MM.1S (cell line): ENCODE results near the gene LSM4.
A peak's percentile ranks its signal among the peaks of the same experiment; 100 is the strongest.

Experiments
- DNase-seq: peaks from one replicate; pipeline ENCODE4 v3.0.0-alpha.2; 2015
- H2AFZ ChIP-seq: fragments of 300-600 bp; sonication (generic); 2 replicates; pipeline ENCODE4 v1.6.0; 2016; ENCODE audit warnings: antibody characterized with exemption, low read length
- H3F3A ChIP-seq: fragments of 300-600 bp; sonication (generic); 2 replicates; pipeline ENCODE4 v1.6.1; 2016; ENCODE audit warnings: mild to moderate bottlenecking, antibody characterized with exemption, low read length, moderate library complexity, mixed read lengths; ENCODE audit not compliant: insufficient read depth
- H3K27ac ChIP-seq: fragments of 300-600 bp; sonication (generic); 2 replicates; pipeline ENCODE4 v1.5.1; 2016; ENCODE audit warnings: mild to moderate bottlenecking, low read length
- H3K27me3 ChIP-seq: fragments of 300-600 bp; sonication (generic); replicated peaks from 2 replicates; pipeline ENCODE4 v1.6.0; 2016; ENCODE audit warnings: low read length; ENCODE audit not compliant: insufficient read depth
- H3K36me3 ChIP-seq: fragments of 300-600 bp; sonication (generic); replicated peaks from 2 replicates; pipeline ENCODE4 v1.6.1; 2016; ENCODE audit warnings: mild to moderate bottlenecking, low read length, mixed read lengths; ENCODE audit not compliant: insufficient read depth
- H3K4me1 ChIP-seq: fragments of 300-600 bp; sonication (generic); 2 replicates; pipeline ENCODE4 v1.6.1; 2016; ENCODE audit warnings: low read length, mixed read lengths
- H3K4me2 ChIP-seq: fragments of 300-600 bp; sonication (generic); 2 replicates; pipeline ENCODE4 v1.6.0; 2016; ENCODE audit warnings: low read depth, low read length
- H3K4me3 ChIP-seq: fragments of 300-600 bp; sonication (generic); 2 replicates; pipeline ENCODE4 v1.5.1; 2016; ENCODE audit warnings: low read length, mixed read lengths
- H3K79me2 ChIP-seq: fragments of 300-600 bp; sonication (generic); 2 replicates; pipeline ENCODE4 v1.6.1; 2016; ENCODE audit warnings: mixed run types, low read length, mixed read lengths
- H3K9ac ChIP-seq: fragments of 300-600 bp; sonication (generic); 2 replicates; pipeline ENCODE4 v1.6.1; 2016; ENCODE audit warnings: low read length, mixed read lengths
- H3K9me2 ChIP-seq: fragments of 300-600 bp; sonication (generic); replicated peaks from 2 replicates; pipeline ENCODE4 v1.6.1; 2016; ENCODE audit warnings: mild to moderate bottlenecking, low read length, mixed read lengths; ENCODE audit not compliant: insufficient read depth
- H3K9me3 ChIP-seq: fragments of 300-600 bp; sonication (generic); replicated peaks from 2 replicates; pipeline ENCODE4 v1.6.1; 2016; ENCODE audit warnings: mild to moderate bottlenecking, low read length, mixed read lengths; ENCODE audit not compliant: insufficient read depth
- H4K20me1 ChIP-seq: fragments of 300-600 bp; sonication (generic); 2 replicates; pipeline ENCODE4 v1.6.1; 2016; ENCODE audit warnings: mild to moderate bottlenecking, low read length, moderate library complexity, mixed read lengths; ENCODE audit not compliant: insufficient read depth
- EZH2 ChIP-seq: fragments of 300-600 bp; sonication (generic); optimal IDR thresholded peaks from 2 replicates; pipeline ENCODE3; 2017; ENCODE audit warnings: low read depth, mild to moderate bottlenecking, antibody characterized with exemption, low read length, mixed read lengths
- EZH2phosphoT487 ChIP-seq: fragments of 300-600 bp; sonication (generic); IDR thresholded peaks from 2 replicates; pipeline ENCODE4 v1.6.1; 2018; ENCODE audit warnings: antibody characterized with exemption, low read length
- TF ChIP-seq, protein P1 (sequence below): fragments of 300-600 bp; sonication (generic); IDR thresholded peaks from 2 replicates; pipeline ENCODE4 v1.5.1; 2016; ENCODE audit warnings: antibody characterized with exemption, low read length, mixed read lengths

Gene LSM4

DNA sequence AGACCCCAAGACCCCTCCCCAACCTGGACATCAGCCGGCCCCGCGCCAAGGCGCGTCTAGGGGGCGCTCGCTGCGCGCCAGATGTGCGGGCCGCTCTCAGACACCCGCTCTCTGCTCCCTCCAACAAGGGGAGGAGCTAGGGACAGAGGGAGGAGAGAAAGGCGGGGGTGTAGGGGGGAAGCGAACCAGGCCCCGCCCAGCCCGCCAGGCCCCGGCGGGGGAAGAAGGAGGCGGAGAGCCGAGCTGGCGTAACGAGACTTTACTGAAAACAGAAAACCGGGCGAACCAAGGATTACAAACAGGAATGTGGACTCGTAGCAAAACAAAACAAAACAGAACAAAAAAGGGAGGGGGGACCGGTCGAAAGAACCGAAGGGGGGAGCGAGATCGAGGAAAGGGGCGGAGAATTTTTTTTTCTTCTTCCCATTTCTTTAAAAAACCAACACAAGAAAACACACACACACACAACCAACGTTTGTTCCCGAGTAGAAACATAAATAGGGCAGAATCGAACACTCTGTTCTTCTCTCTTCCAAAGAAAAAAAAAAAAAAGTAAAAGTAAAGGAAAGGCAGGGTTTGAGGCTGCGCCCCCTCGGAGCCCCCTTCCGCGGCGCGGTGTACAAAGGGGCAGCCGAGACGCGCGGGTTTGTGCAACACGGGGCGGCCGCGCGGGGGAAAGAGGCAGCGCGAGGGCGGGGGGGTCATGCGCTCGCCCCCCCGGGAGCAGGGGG is 43.2 kb downstream of the LSM4 start:
- TF ChIP-seq, protein P1, sequence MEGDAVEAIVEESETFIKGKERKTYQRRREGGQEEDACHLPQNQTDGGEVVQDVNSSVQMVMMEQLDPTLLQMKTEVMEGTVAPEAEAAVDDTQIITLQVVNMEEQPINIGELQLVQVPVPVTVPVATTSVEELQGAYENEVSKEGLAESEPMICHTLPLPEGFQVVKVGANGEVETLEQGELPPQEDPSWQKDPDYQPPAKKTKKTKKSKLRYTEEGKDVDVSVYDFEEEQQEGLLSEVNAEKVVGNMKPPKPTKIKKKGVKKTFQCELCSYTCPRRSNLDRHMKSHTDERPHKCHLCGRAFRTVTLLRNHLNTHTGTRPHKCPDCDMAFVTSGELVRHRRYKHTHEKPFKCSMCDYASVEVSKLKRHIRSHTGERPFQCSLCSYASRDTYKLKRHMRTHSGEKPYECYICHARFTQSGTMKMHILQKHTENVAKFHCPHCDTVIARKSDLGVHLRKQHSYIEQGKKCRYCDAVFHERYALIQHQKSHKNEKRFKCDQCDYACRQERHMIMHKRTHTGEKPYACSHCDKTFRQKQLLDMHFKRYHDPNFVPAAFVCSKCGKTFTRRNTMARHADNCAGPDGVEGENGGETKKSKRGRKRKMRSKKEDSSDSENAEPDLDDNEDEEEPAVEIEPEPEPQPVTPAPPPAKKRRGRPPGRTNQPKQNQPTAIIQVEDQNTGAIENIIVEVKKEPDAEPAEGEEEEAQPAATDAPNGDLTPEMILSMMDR: peak; percentile 95
- TF ChIP-seq EZH2phosphoT487: no peak
- H3K9me3 ChIP-seq: no peaks in the 10 kb centered on the region
- H3K27me3 ChIP-seq: no peaks in the 10 kb centered on the region
- peaks cover 24% of the 10 kb centered on the region for H3K79me2 ChIP-seq
- peaks cover 21% of the 10 kb centered on the region for H3F3A ChIP-seq
- H3K27ac ChIP-seq: peak overlapping the region; percentile 97
- peak; percentile 93 for DNase-seq
- no peaks in the 10 kb centered on the region for H3K9me2 ChIP-seq
- H2AFZ ChIP-seq: no peak overlapping the region
- H3K4me1 ChIP-seq: peaks cover 12% of the 10 kb centered on the region
- H3K4me2 ChIP-seq: peak overlapping the region; percentile 38
- H4K20me1 ChIP-seq: no peaks in the 10 kb centered on the region
- H3K4me3 ChIP-seq: peak overlapping the region; percentile 94
- no peaks in the 10 kb centered on the region for H3K36me3 ChIP-seq
- peak overlapping the region; percentile 99 for H3K9ac ChIP-seq

DNA sequence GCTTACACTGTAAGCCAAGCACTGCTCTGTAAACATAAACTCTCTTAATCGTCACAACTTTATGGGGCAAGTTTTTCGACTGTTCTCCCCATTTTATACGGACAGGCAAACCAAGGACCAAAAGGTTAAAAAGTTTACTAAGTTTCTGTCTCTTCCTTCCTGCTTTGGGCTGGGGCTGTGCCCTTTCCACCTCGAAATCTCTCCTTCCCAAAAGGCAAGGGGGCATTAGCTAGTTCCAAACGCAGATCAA is 43.7 kb downstream of the LSM4 start:
- TF ChIP-seq, protein P1: no peak
- TF ChIP-seq EZH2: no peak
- no peak for TF ChIP-seq EZH2phosphoT487
- Histone ChIP-seq H3K9me2 (no peaks in the 10 kb centered on the region), H3K27me3 (no peaks in the 10 kb centered on the region), H3K4me2 (peak overlapping the region; percentile 38), H2AFZ (no peak overlapping the region), H3K79me2 (peaks cover 24% of the 10 kb centered on the region), H4K20me1 (no peaks in the 10 kb centered on the region), H3K9me3 (no peaks in the 10 kb centered on the region), H3K4me3 (peak overlapping the region; percentile 94), H3K9ac (peak overlapping the region; percentile 99; the same call in 1 of the 2 replicates), H3F3A (peaks cover 25% of the 10 kb centered on the region), H3K4me1 (peaks cover 12% of the 10 kb centered on the region), H3K36me3 (no peaks in the 10 kb centered on the region), H3K27ac (peak overlapping the region; percentile 97; the same call in 1 of the 2 replicates)
- DNase-seq: no peak

DNA sequence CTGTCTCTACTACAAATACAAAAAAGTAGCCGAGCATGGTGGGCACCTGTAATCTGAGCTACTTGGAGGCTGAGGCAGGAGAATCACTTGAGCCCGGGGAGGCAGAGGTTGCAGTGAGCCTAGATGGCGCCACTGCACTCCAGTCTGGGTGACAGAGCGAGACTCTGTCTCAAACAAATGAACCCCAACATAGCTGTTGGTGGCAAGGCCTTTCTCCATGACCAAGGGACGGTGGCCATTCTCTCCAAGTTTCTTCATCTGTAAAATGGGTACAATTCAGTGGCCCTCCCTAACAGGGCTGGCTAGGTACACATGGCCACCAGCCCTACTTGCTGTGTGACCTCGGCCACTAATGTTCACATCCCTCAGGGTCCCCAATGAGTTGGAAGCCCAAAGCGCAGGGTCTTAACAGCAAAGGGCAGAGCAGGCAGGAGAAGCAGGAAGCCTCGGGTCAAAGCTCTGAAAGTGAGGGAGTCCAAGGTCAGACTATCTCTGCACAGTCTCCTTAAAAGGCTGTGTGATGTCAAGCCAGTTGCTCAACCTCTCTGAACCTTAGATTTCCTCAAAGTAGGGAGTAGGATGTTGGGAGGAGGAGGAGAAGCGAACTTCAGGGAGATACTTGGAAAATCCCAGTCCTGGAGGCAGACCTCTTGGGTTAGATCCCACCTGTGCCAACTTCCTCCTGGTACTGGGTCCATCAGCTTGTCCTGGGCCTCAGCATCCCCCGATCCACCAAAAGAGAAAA is 44.2 kb downstream of the LSM4 start:
- Histone ChIP-seq H3K79me2 (peaks cover 24% of the 10 kb centered on the region), H4K20me1 (no peaks in the 10 kb centered on the region)

More for the DNA sequence above, 44.2 kb downstream of the LSM4 start:
- Histone ChIP-seq H3K27ac (no peak overlapping the region; the same call in 1 of the 2 replicates), H3K9me2 (no peaks in the 10 kb centered on the region), H3K27me3 (no peaks in the 10 kb centered on the region), H3F3A (peaks cover 25% of the 10 kb centered on the region), H3K36me3 (no peaks in the 10 kb centered on the region), H3K4me3 (peak overlapping the region; percentile 94), H3K4me2 (peak overlapping the region; percentile 38), H3K4me1 (peaks cover 12% of the 10 kb centered on the region), H3K9ac (peak overlapping the region; percentile 99; the same call in 1 of the 2 replicates), H2AFZ (no peak overlapping the region), H3K9me3 (no peaks in the 10 kb centered on the region)
- no peak for DNase-seq
- no peak for TF ChIP-seq EZH2phosphoT487
- TF ChIP-seq, protein P1: peak; percentile 38
